HG03442 (cell line): ENCODE measurements around the gene CASP6.

ENCODE experiments used
- ATAC-seq: cut with Tn5 transposase; IDR thresholded peaks from one replicate; pipeline ENCODE4 v1.9.1; 2021; ENCODE audit warnings: mild to moderate bottlenecking, moderate library complexity; ENCODE audit not compliant: unreplicated experiment

Gene CASP6

DNA sequence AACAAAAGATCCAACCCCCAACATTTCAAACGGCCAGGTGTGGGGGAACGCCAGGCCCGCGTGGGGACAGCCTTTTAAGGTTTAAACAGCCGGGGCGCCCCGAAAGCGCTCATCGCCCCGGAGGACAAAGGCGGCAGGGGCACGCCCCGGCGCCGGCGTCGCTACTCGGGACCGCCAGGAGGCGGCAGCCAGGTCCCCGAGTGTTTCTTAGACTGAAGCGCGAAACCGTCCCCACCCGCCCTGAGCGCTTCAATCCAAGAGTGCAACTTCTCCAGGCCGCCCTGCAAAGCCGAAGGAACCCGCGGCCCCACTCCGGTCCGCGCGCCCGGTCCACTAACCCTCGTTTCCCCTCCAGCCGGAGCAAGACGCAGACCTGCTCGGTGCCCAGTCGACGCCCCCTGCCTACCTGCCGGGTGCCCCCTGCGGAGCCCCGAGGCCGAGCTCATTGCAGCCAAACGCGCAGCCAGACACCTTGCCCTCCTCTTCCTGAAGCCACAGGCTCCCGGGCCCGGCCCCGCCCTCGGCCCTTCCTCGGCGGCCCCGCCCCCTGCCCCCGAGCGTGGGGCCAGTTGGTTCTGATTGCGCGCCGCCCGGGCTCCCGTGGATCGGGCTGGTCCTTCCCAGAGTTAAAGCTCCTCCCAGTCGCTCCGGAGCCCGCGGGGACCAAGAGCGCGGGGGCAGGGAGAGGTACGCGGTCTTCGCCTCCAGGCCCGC, at the start of gene CASP6:
Gene CASP6, minus strand, starts transcription at position 496 of the 714 bp plus-strand sequence. Its CDS starts 50 bp downstream, at position 446.
- peak; percentile 71 for ATAC-seq

DNA sequence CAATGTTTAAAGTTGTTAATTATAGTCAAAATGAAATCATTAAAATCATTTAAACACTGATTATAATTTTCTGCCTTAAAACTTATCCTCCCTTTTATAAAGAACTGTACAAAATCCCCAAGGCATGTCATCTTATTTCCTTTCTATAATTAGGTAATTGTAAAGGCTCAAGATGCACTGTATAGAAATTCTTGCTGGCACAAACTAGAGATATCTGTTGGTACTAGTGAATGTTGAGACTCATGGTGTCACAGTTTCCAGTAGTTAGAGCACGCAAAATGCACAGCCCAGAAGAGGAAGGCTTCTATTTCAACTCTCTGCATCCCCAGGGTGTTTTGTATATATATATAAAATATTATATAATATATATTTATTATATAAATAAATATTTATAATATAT, 49.3 kb upstream of the CASP6 start:
- ATAC-seq = no peak

DNA sequence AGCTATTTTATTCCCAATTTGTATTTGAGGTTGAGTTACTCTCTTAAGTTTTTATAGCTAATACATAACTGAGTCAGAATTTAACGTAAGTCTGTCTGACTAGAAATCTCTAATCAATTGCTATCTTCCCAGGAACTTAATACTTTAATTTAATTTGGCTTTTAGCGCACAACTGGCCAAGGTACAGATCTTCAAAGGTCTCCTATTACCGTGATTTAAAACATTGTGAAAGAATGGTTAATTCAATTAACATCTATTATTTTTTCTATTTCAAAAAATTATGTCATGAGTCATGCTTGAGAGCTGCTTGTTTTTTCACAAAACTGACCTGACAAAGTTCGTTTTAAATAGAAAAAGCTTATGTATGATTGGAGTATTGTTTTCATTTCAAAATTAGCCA, 48.6 kb upstream of the CASP6 start:
- no peak for ATAC-seq

- no peak for ATAC-seq
These were observed 47.5 kb upstream of the CASP6 start for GRCh38 chr4:109750652-109751244.

DNA sequence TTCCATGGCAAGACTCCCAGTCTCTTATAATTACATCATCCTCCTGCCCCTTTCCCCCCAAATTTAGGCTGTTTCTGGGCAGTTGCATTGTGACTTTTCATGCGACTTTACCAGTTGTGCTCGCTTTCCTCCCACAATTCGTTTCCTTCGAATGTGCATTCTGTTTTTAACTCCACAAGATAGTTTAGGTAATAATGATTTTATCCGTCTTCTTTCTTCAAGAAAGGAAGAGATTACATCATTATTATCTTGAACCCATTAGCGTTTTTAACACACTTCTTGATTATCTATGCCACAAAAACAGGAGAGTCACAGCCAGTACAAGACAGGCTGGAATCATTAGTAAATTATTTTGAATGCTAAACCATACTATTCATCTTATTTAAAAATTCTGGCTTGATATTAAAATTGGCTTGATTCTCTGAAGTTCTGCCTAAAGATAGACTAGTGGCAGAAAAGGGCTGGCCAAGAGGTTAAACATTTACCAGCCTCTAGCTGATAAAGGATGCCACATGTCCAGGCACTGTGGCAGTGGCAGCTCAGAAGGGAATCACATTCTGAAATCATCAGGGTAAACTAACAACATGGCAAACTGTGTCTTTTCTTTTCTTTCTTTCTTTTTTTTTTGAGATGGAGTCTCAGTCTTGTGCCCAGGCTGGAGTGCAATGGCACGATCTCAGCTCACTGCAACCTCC, 46.3 kb upstream of the CASP6 start:
- ATAC-seq = no peak

GRCh38 chr4:109748114-109748513, 44.9 kb upstream of the CASP6 start:
- ATAC-seq = no peak

DNA sequence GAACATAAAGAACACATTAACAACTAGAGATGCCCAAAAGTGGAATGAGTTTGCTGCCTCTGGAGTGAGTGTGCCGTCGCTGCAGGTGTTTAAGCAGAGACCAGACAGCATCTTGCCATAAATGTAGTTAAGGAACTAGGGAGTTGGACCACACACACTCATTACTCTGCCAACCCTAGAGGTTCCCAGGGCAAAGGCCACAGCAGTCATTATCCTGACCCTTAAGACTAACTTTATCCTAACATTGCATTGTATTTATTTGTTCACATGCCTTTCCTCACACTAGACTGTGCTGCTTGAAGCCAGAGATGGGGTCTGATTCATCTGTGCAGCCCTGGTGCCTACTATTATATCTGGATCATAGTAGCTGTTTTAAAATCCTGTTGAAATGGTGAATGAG, 43.5 kb upstream of the CASP6 start:
- no peak for ATAC-seq

- no peak for ATAC-seq
These were observed 42.6 kb upstream of the CASP6 start for GRCh38 chr4:109745830-109746229.

DNA sequence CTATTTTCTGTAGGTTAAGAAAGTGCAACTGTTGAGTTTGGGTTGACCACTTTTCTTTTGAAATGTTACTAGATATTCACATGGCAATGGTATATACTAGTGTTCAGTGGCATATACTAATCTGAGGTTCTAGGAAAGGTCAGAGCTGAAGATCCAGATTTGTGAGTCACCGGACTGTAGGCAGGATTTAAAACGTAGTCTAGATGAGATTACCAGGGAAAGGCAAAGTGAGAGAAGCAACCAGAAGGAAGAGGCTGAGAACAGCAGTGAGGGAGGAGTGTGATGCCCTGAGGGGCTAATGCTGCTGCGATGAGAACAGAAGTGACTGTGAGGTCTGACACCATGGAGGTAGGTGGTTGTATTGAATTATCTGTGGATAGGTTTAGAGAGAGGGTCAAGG, 36.3 kb upstream of the CASP6 start:
- no peak for ATAC-seq

- no peak for ATAC-seq
These were observed 35.0 kb upstream of the CASP6 start for GRCh38 chr4:109738104-109738872.

GRCh38 chr4:109735566-109736365, 32.5 kb upstream of the CASP6 start:
- ATAC-seq = no peak

- no peak for ATAC-seq
These were observed 30.5 kb upstream of the CASP6 start for GRCh38 chr4:109733728-109734127.

DNA sequence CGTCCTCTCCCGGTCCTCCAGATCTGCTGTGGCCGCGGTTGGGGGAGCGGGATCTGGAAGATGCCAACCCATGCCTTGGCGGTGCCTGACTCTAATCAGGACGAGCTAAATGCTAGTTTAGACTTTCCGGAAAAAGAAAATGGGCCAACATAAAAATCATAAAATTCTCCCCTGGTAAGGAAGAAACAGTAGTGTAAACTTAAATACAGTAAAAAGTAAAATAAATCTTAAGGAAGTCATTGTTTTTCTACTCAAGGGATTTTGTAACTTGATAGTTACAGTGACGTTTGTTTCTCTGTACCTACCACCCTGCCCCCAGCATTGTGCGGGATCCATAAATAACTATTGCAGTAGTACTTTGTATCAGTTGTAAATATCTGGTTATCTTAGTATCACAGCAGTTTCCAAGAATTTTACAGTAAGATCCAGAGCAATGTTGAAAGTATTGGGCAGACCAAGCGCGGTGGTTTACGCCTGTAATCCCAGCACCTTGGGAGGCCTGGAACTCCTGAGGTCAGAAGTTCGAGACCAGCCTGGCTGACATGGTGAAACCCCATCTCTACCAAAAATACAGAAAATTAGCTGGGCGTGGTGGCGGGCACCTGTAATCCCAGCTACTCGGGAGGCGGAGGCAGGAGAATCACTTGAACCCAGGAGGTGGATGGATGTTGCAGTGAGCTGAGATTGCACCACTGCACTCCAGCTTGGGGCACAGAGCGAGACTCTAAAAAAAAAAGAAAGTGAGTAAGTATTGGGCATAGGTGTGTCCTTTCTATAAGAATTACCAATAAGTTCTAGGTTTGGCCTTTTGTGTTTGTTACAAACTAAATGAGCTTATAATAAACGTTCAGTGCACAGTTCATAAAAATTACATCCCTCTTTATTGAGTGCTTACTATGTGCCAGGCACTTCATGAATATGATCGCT, 27.6 kb upstream of the CASP6 start:
- no peak for ATAC-seq

GRCh38 chr4:109729718-109730618, 26.7 kb upstream of the CASP6 start, which contains the start of gene PLA2G12A:
Gene PLA2G12A (minus strand): TSS chr4:109730070. CDS start chr4:109729809, 261 bp downstream.
- peak; percentile 85 for ATAC-seq

- no peak for ATAC-seq
These were observed 26.0 kb upstream of the CASP6 start for GRCh38 chr4:109729117-109729717.

- ATAC-seq = no peak
These were observed 25.1 kb upstream of the CASP6 start for GRCh38 chr4:109728385-109728784.

GRCh38 chr4:109723110-109723509, 19.9 kb upstream of the CASP6 start:
- ATAC-seq = no peak

- ATAC-seq = no peak
These were observed 19.1 kb upstream of the CASP6 start for GRCh38 chr4:109722357-109722756.
